NCI-H2227 (cell line): ENCODE results near the gene MYO1D.
"Not testable (repeated sequence)": the region's sequence is repeated elsewhere in the genome, so short reads cannot be mapped to it uniquely, and the experiment has no call there.

Experiments used
- DNase-seq: peaks from one replicate; lab custom pipeline; 2025; ENCODE audit not compliant: unreplicated experiment; lab: John Stamatoyannopoulos, UW

MYO1D gene

DNA sequence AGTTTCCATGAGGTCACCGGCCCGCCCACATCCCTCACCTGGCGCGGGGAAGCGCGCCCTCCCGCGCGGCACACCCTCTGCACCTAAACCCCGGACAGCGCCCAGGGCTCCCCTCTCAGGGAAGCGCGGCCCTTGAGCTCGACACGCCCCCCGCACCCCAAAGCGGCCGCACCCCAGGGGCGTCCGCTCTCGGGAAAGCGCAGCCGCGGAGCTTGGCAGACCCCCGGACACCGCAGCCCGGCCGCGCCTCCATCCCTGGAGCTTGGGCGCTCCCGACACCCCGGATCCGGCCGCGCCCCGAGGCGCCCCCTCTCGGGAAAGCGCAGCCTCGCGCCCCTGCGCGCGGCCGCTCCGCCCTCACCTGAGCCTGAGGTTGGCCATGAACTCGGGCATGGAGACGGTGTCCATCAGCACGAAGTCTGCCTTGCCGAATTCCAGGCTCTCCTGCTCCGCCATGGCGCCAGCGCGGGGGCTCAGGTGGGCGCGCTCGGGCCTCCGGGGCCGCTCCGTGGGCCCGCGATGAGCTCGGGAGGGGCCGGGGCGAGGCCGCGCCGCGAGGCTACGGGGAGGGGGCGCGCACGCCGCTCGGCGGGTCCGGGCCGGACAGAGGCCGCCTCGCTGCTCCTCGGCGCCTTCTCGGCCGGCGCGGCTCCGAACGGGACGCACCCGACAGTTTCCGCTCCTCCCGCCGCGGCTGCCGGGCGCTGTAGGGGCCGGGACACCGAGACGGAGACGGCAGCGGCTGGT lies at the start of gene MYO1D:
Gene MYO1D, minus strand, starts transcription at position 708 of the 747 bp plus-strand sequence. Its CDS starts 252 bp downstream, at position 456.
- DNase-seq, result peak; percentile 62

GRCh38 chr17:32926183-32926582 lies 49.3 kb upstream of the MYO1D start:
- DNase-seq, result no peak

GRCh38 chr17:32923905-32924304 lies 47.0 kb upstream of the MYO1D start:
- DNase-seq, result not testable (repeated sequence)

DNA sequence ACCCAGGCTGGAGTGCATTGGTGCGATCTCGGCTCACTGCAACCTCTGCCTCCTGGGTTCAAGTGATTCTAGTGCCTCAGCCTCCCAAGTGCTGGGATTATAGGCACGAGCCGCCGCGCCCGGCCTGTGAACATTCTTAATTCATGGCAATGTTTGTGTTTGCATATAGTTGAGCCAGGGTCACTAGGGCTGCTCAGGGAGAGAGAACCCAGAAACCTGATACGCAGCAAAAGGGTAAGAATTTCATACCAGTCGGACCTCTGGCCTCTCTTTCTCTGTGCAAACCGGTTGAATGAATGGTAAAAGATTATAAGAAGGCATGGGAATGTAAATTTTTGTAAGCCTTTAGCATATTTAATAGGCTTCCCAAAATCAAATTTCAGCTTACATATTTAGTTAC lies 44.1 kb upstream of the MYO1D start:
- no peak for DNase-seq

DNA sequence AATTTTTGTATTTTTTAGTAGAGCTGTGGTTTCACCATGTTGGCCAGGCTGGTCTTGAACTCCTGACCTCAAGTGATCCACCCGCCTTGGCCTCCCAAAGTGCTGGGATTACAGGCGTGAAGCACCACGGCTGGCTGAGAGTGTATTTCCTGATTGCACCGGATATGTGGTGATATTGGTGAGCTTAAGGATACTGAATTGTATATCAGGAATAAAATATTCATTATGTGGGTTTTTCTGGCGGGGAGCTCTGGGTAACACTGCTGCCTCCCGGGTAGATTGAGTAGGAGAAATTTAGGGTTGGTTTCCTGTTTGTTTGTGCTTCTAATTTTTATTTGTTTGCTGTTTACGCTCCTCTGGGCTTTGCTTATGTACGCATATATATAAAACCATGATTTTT lies 43.4 kb upstream of the MYO1D start:
- no peak for DNase-seq

GRCh38 chr17:32919876-32920275 lies 43.0 kb upstream of the MYO1D start:
- not testable (repeated sequence) for DNase-seq

- no peak for DNase-seq
Observed at GRCh38 chr17:32917842-32918241, 40.9 kb upstream of the MYO1D start.

- DNase-seq, result no peak
Observed at GRCh38 chr17:32917081-32917480, 40.2 kb upstream of the MYO1D start.

GRCh38 chr17:32916134-32916533 lies 39.2 kb upstream of the MYO1D start:
- no peak for DNase-seq

DNA sequence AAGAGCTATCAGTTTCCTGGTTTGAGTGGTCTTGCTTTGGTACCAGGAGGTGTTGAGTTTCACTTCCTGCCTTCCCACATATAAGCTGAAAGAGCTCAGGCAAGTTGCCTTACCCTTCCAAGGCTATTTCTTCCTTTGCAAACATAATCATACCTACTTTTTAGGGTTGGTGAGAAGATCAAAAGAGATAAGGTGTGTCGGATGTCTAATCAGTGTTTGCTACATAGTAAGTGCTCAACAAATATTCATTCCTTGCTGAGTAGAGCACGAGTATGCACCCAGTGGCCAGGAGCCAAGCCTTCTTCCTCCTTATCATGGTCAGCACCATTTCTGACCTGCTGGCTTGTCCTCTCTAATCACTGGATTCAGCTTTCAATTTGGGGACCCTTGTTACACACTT lies 38.3 kb upstream of the MYO1D start:
- no peak for DNase-seq

DNA sequence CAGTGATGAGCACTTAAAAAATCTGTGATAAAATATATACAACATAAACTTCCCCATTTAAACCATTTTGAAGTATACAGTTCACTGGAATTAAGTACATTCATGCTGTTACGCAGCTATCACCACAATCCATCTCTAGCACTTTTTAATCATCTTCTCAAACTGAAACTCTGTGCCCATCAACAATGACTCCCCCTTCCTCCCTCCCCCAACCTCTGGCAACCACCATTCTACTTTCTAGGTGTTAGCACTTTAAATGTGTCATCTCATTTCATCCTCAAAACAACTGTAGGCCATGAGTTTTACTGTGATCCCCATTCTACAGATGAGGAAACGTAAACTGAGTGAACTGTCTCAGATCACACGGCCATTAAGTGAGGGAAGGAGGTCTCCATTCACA lies 37.3 kb upstream of the MYO1D start:
- no peak for DNase-seq

- DNase-seq, result no peak
Observed at GRCh38 chr17:32913593-32913992, 36.7 kb upstream of the MYO1D start.

GRCh38 chr17:32912218-32912897 lies 35.4 kb upstream of the MYO1D start:
- peak; percentile 75 for DNase-seq

GRCh38 chr17:32910769-32911168 lies 33.8 kb upstream of the MYO1D start:
- DNase-seq, result no peak

- DNase-seq, result peak; percentile 62
Observed at GRCh38 chr17:32909787-32910369, 33.0 kb upstream of the MYO1D start.

GRCh38 chr17:32907583-32907982 lies 30.7 kb upstream of the MYO1D start:
- no peak for DNase-seq

- no peak for DNase-seq
Observed at GRCh38 chr17:32904891-32905290, 28.0 kb upstream of the MYO1D start.

DNA sequence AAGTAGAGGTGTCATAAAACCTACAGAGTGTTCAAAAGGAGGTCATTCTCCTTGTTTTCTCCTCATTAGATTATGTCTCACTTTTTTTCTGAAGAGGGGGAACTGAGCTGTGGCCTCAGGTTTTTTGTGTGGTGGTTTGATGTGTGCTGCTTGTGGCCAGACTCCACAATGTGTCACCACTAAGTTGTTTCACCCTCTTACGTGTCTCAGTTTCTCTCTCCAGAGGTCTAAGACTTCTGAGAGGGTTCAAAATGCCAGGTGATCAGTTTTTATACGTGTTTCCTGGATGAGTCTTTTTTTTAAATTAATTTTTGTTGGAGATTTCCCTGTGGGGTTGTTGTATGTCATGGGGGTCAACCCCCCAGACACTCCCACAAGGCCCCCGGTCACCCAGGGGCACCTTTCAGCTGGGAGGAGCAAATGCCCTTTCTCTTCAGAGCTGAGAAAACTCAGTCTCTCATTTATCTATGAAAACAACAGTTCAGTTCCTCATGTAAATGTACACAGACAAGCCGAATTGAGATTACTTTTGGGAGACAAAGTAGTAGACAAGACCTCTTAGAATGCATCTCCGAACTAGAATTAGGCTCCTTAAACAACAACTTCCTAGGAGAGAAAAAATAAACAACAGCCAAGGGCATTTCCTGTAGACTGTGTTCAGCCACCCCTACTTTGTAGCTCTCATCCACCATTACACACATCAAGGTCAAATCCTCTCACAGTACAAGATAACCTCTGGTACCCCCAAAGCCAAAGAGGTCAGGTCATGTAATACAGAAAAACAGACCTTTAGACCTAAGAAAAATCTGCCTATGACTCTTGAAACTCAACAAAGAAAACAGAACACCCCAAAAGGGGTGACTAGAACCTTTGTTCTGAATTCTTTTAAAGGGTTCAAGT lies 27.1 kb upstream of the MYO1D start:
- DNase-seq, result no peak

- DNase-seq, result no peak
Observed at GRCh38 chr17:32901743-32902142, 24.8 kb upstream of the MYO1D start.

- no peak for DNase-seq
Observed at GRCh38 chr17:32899236-32900013, 22.5 kb upstream of the MYO1D start.
